GM23338 (cell line): Measurements from ENCODE around the gene C1orf52. TPM values are rescaled to one million over a fixed set of nuclear protein-coding genes. Genes with fewer than 3 reads are reported as not detected.

Source experiments
- ATAC-seq: fragments of 200-7000 bp; cut with Tn5 transposase; 3 replicates; pipeline ENCODE4 v1.9.1; 2020
- DNase-seq: peaks from one replicate; pipeline ENCODE4 v3.0.0-alpha.2; 2015; ENCODE audit warnings: low spot score
- H2AFZ ChIP-seq: fragments of 200-600 bp; sonication (generic); 2 replicates; pipeline ENCODE4 v1.8.0; 2016; ENCODE audit warnings: antibody characterized with exemption, mild to moderate bottlenecking, moderate library complexity
- H3F3A ChIP-seq: fragments of 200-600 bp; sonication (generic); replicated peaks from 2 replicates; pipeline ENCODE4 v1.8.0; 2017; ENCODE audit warnings: antibody characterized with exemption, mixed run types, low read depth
- H3K27ac ChIP-seq: fragments of 200-600 bp; sonication (generic); 2 replicates; pipeline ENCODE4 v1.6.1; 2016; ENCODE audit warnings: low read depth
- H3K27me3 ChIP-seq: fragments of 200-600 bp; sonication (generic); 2 replicates; pipeline ENCODE4 v1.8.0; 2016; ENCODE audit warnings: mild to moderate bottlenecking, mixed run types, moderate library complexity; ENCODE audit not compliant: insufficient read depth
- H3K36me3 ChIP-seq: fragments of 200-600 bp; sonication (generic); 2 replicates; pipeline ENCODE4 v1.8.0; 2016; ENCODE audit warnings: mild to moderate bottlenecking; ENCODE audit not compliant: insufficient read depth
- H3K4me1 ChIP-seq: fragments of 200-600 bp; sonication (generic); 2 replicates; pipeline ENCODE4 v1.8.0; 2016; ENCODE audit warnings: mild to moderate bottlenecking, moderate library complexity; ENCODE audit not compliant: insufficient read depth
- H3K4me2 ChIP-seq: fragments of 200-600 bp; sonication (generic); 2 replicates; pipeline ENCODE4 v1.7.1; 2017; ENCODE audit warnings: mixed run types
- H3K4me3 ChIP-seq: fragments of 200-600 bp; sonication (generic); 2 replicates; pipeline ENCODE4 v1.6.1; 2016; ENCODE audit warnings: mixed run types
- H3K79me2 ChIP-seq: fragments of 200-600 bp; sonication (generic); replicated peaks from 2 replicates; pipeline ENCODE4 v1.8.0; 2017; ENCODE audit warnings: mild to moderate bottlenecking; ENCODE audit not compliant: insufficient read depth
- H3K9me2 ChIP-seq: fragments of 200-600 bp; sonication (generic); 2 replicates; pipeline ENCODE4 v1.8.0; 2017; ENCODE audit not compliant: insufficient read depth
- H4K20me1 ChIP-seq: fragments of 200-600 bp; sonication (generic); replicated peaks from 2 replicates; pipeline ENCODE4 v1.8.0; 2017; ENCODE audit warnings: mild to moderate bottlenecking; ENCODE audit not compliant: insufficient read depth
- H3K27ac Mint-ChIP-seq: 2 replicates; pipeline ENCODE4 v1.8.0; 2020; ENCODE audit warnings: inconsistent platforms, mild to moderate bottlenecking, moderate library complexity, mixed read lengths
- H3K27me3 Mint-ChIP-seq: 3 replicates; pipeline ENCODE4 v1.8.0; 2022; ENCODE audit warnings: low read depth, mild to moderate bottlenecking, moderate library complexity, mixed read lengths, inconsistent platforms; ENCODE audit not compliant: insufficient read depth, poor library complexity
- H3K36me3 Mint-ChIP-seq: 3 replicates; pipeline ENCODE4 v1.8.0; 2021; ENCODE audit warnings: low read depth, mild to moderate bottlenecking, inconsistent platforms, moderate library complexity, mixed read lengths
- H3K4me1 Mint-ChIP-seq: 3 replicates; pipeline ENCODE4 v1.8.0; 2020; ENCODE audit warnings: mild to moderate bottlenecking, inconsistent platforms, mixed read lengths
- H3K4me3 Mint-ChIP-seq: 3 replicates; pipeline ENCODE4 v1.8.0; 2021; ENCODE audit warnings: moderate library complexity, mild to moderate bottlenecking, inconsistent platforms, mixed read lengths
- H3K9me3 Mint-ChIP-seq: 3 replicates; pipeline ENCODE4 v1.8.0; 2020; ENCODE audit warnings: moderate library complexity, mild to moderate bottlenecking, inconsistent platforms, mixed read lengths
- CTCF ChIP-seq, 2 experiments: fragments of 200-600 bp in 1 of 2; sonication (generic) in 1 of 2; conservative IDR thresholded peaks; 2 replicates each; pipeline versions ENCODE4 v1.5.1 to v1.6.1; 2016 to 2017; ENCODE audit warnings: antibody characterized with exemption in 2 of 2, low read depth in 2 of 2, mild to moderate bottlenecking in 2 of 2, moderate library complexity in 1 of 2
- EZH2 ChIP-seq: fragments of 200-600 bp; sonication (generic); IDR thresholded peaks from one replicate; pipeline ENCODE4 v1.8.0; 2017; ENCODE audit warnings: antibody characterized with exemption, mild to moderate bottlenecking, low read depth; ENCODE audit not compliant: unreplicated experiment
- JUNB ChIP-seq: IDR thresholded peaks from one replicate; pipeline ENCODE4 v1.6.1; 2016; ENCODE audit warnings: antibody characterized with exemption; ENCODE audit not compliant: unreplicated experiment
- NANOG ChIP-seq: IDR thresholded peaks from 2 replicates; pipeline ENCODE4 v1.6.1; 2016; ENCODE audit warnings: antibody characterized with exemption, borderline replicate concordance
- ZNF114 ChIP-seq: fragments of 250-450 bp; sonication (Bioruptor Pico); IDR thresholded peaks from 2 replicates; pipeline ENCODE4 v1.5.0; 2020; ENCODE audit warnings: mild to moderate bottlenecking, moderate library complexity
- polyA plus RNA-seq: library from polyadenylated mRNA; unstranded; fragments of >200 nt; fragmentation: Nextera tagmentation; extraction: Ambion mirVana; gene quantifications from 2 replicates; pipeline ENCODE4 v1.2.1, GENCODE V29; 2016
- total RNA-seq: library from RNA; depleted of rRNA; stranded (reverse); fragments of >200 nt; shearing (Covaris generic); gene quantifications from 2 replicates; pipeline ENCODE4 v1.2.3, GENCODE V29; 2014
- TF ChIP-seq, protein P1 (sequence below): fragments of 250-450 bp; sonication (Bioruptor Pico); IDR thresholded peaks from 2 replicates; pipeline ENCODE4 v1.5.0; 2020; ENCODE audit warnings: mild to moderate bottlenecking, moderate library complexity

Gene C1orf52
- total and polyA plus RNA-seq, 2 experiments from 2014 or later: 35.6 to 102 TPM

GRCh38 chr1:85240643-85241042 lies 18.8 kb downstream of the C1orf52 start:
- H3K27ac Mint-ChIP-seq: no peak overlapping the region
- H3K27me3 ChIP-seq: no peaks in the 10 kb centered on the region
- peaks cover 6% of the 10 kb centered on the region; the same call in 1 of the 2 replicates for H3K4me1 ChIP-seq
- no peak for ATAC-seq
- no peaks in the 10 kb centered on the region for H3K79me2 ChIP-seq
- H3K36me3 ChIP-seq: no peaks in the 10 kb centered on the region
- H3K4me3 Mint-ChIP-seq: no peak overlapping the region
- no peaks in the 10 kb centered on the region for H3K9me2 ChIP-seq
- H3K4me3 ChIP-seq: no peak overlapping the region
- H3K9me3 Mint-ChIP-seq: no peaks in the 10 kb centered on the region
- TF ChIP-seq ZNF114 (CRISPR knock-in tag): no peak
- no peak for TF ChIP-seq NANOG
- no peak overlapping the region for H3K27ac ChIP-seq
- no peaks in the 10 kb centered on the region for H3K27me3 Mint-ChIP-seq
- peaks cover 26% of the 10 kb centered on the region for H3K4me1 Mint-ChIP-seq
- H3F3A ChIP-seq: no peaks in the 10 kb centered on the region
- no peaks in the 10 kb centered on the region for H3K36me3 Mint-ChIP-seq
- H2AFZ ChIP-seq: peak overlapping the region; percentile 75; the same call in 1 of the 2 replicates
- no peaks in the 10 kb centered on the region for H4K20me1 ChIP-seq
- no peak overlapping the region for H3K4me2 ChIP-seq
- no peak for DNase-seq

DNA sequence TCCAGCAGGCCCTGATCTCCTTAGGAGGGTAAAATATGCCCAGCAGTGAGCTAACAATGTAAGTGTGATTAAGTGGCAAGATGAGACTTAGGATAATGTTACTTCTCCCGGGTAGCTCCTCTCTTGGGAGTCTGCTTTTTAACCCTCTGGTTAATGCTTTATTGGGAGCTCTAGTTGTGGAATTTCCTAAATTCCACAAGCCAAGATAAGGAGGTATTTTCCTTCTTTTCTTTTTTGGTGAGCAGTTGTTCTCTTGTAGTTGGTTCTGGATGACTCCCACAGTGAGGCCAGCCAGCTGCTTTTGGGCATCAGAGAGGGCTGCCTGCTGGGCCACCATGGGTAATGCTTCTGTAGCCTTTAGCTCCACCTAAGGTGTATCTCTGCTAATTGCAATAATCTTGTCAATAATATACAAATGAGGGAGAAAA lies 19.3 kb downstream of the C1orf52 start:
- TF ChIP-seq EZH2 (no peak), CTCF (conservative IDR thresholded peaks at IDR 0.05; ENCODE audit: low read depth in 2 of 2) (peak; percentile 56 to 71)
- H3K4me1 Mint-ChIP-seq: peaks cover 26% of the 10 kb centered on the region
- H3K4me2 ChIP-seq: no peak overlapping the region
- H3K9me3 Mint-ChIP-seq: no peaks in the 10 kb centered on the region
- H3K27ac ChIP-seq: no peak overlapping the region
- H3K27me3 ChIP-seq: no peaks in the 10 kb centered on the region
- no peaks in the 10 kb centered on the region for H3K36me3 Mint-ChIP-seq
- H3K4me1 ChIP-seq: peaks cover 6% of the 10 kb centered on the region; the same call in 1 of the 2 replicates
- no peaks in the 10 kb centered on the region for H3K9me2 ChIP-seq
- no peak overlapping the region for H3K4me3 Mint-ChIP-seq
- H3K27me3 Mint-ChIP-seq: no peaks in the 10 kb centered on the region
- no peaks in the 10 kb centered on the region for H4K20me1 ChIP-seq
- no peak overlapping the region for H3K27ac Mint-ChIP-seq
- no peak overlapping the region for H3K4me3 ChIP-seq
- no peaks in the 10 kb centered on the region for H3F3A ChIP-seq
- DNase-seq: peak; percentile 69
- no peaks in the 10 kb centered on the region for H3K36me3 ChIP-seq
- H2AFZ ChIP-seq: peak overlapping the region; percentile 75; the same call in 1 of the 2 replicates
- ATAC-seq: peak; percentile 95
- H3K79me2 ChIP-seq: no peaks in the 10 kb centered on the region

DNA sequence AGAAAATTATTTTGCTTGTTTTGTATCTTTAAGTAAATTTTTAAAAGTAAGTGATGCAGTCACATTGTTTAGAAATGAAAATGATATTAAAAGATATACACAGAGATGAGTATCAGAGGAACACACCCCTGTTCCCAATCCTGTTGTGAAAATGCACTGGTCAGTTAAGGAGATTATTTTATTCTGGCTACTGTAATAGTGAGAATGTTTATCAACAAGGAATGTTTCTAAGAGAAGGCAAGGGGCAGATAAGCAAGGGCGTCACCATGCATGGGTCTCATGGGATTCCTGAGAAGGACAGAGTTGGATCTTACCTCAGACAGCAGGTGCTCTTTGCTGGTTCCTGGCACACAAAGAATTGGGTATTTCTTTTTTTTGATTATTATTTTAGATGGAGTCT lies 21.8 kb downstream of the C1orf52 start:
- H3K27ac ChIP-seq: no peak overlapping the region
- no peaks in the 10 kb centered on the region for H3K27me3 Mint-ChIP-seq

More for the DNA sequence above, 21.8 kb downstream of the C1orf52 start:
- no peaks in the 10 kb centered on the region for H3K9me2 ChIP-seq
- H3K36me3 ChIP-seq: no peaks in the 10 kb centered on the region
- Mint-ChIP-seq H3K9me3 (no peaks in the 10 kb centered on the region), H3K36me3 (no peaks in the 10 kb centered on the region), H3K4me3 (no peak overlapping the region), H3K27ac (no peak overlapping the region), H3K4me1 (peaks cover 11% of the 10 kb centered on the region)
- no peaks in the 10 kb centered on the region for H3F3A ChIP-seq
- H3K4me2 ChIP-seq: no peak overlapping the region
- H4K20me1 ChIP-seq: no peaks in the 10 kb centered on the region
- no peak overlapping the region for H3K4me3 ChIP-seq
- H3K4me1 ChIP-seq: no peaks in the 10 kb centered on the region
- no peak for ATAC-seq
- no peaks in the 10 kb centered on the region for H3K79me2 ChIP-seq
- H2AFZ ChIP-seq: no peak overlapping the region
- DNase-seq: no peak
- H3K27me3 ChIP-seq: no peaks in the 10 kb centered on the region
- TF ChIP-seq JUNB (no peak), ZNF114 (CRISPR knock-in tag) (no peak), EZH2 (no peak), NANOG (no peak)
- TF ChIP-seq, protein P1, sequence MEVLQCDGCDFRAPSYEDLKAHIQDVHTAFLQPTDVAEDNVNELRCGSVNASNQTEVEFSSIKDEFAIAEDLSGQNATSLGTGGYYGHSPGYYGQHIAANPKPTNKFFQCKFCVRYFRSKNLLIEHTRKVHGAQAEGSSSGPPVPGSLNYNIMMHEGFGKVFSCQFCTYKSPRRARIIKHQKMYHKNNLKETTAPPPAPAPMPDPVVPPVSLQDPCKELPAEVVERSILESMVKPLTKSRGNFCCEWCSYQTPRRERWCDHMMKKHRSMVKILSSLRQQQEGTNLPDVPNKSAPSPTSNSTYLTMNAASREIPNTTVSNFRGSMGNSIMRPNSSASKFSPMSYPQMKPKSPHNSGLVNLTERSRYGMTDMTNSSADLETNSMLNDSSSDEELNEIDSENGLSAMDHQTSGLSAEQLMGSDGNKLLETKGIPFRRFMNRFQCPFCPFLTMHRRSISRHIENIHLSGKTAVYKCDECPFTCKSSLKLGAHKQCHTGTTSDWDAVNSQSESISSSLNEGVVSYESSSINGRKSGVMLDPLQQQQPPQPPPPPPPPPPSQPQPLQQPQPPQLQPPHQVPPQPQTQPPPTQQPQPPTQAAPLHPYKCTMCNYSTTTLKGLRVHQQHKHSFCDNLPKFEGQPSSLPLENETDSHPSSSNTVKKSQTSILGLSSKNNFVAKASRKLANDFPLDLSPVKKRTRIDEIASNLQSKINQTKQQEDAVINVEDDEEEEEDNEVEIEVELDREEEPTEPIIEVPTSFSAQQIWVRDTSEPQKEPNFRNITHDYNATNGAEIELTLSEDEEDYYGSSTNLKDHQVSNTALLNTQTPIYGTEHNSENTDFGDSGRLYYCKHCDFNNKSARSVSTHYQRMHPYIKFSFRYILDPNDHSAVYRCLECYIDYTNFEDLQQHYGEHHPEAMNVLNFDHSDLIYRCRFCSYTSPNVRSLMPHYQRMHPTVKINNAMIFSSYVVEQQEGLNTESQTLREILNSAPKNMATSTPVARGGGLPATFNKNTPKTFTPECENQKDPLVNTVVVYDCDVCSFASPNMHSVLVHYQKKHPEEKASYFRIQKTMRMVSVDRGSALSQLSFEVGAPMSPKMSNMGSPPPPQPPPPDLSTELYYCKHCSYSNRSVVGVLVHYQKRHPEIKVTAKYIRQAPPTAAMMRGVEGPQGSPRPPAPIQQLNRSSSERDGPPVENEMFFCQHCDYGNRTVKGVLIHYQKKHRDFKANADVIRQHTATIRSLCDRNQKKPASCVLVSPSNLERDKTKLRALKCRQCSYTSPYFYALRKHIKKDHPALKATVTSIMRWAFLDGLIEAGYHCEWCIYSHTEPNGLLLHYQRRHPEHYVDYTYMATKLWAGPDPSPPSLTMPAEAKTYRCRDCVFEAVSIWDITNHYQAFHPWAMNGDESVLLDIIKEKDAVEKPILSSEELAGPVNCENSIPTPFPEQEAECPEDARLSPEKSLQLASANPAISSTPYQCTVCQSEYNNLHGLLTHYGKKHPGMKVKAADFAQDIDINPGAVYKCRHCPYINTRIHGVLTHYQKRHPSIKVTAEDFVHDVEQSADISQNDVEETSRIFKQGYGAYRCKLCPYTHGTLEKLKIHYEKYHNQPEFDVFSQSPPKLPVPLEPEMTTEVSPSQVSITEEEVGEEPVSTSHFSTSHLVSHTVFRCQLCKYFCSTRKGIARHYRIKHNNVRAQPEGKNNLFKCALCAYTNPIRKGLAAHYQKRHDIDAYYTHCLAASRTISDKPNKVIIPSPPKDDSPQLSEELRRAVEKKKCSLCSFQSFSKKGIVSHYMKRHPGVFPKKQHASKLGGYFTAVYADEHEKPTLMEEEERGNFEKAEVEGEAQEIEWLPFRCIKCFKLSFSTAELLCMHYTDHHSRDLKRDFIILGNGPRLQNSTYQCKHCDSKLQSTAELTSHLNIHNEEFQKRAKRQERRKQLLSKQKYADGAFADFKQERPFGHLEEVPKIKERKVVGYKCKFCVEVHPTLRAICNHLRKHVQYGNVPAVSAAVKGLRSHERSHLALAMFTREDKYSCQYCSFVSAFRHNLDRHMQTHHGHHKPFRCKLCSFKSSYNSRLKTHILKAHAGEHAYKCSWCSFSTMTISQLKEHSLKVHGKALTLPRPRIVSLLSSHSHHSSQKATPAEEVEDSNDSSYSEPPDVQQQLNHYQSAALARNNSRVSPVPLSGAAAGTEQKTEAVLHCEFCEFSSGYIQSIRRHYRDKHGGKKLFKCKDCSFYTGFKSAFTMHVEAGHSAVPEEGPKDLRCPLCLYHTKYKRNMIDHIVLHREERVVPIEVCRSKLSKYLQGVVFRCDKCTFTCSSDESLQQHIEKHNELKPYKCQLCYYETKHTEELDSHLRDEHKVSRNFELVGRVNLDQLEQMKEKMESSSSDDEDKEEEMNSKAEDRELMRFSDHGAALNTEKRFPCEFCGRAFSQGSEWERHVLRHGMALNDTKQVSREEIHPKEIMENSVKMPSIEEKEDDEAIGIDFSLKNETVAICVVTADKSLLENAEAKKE (CRISPR knock-in tag): no peak
